K562 (cell line): Measurements from ENCODE around the gene REEP6. TPM values are rescaled to one million over a fixed set of nuclear protein-coding genes. Genes with fewer than 3 reads are reported as not detected.

Experiments used
- ATAC-seq: fragments of 200-7000 bp; cut with Tn5 transposase; 3 replicates; pipeline ENCODE4 v1.9.1; 2020; ENCODE audit warnings: moderate library complexity
- BruUV-seq: library from RNA; stranded (reverse); fragments of 400-500 nt; replicated peaks from 2 replicates; lab custom pipeline; 2021; lab: Mats Ljungman, UMichigan
- CTCF ChIA-PET: fragments of 300-600 bp; formaldehyde crosslinking; extraction: SDS; loops from one replicate; lab custom pipeline; 2021; ENCODE audit warnings: low intra/inter-chr PET ratio; lab: Yijun Ruan, JAX
- POLR2A ChIA-PET: fragments of 300-600, 350-650 bp; sonication (Branson Sonifier 250); formaldehyde crosslinking; extraction: SDS; loops from one replicate; lab custom pipeline; 2021; ENCODE audit warnings: antibody characterized with exemption, inconsistent platforms; lab: Yijun Ruan, JAX
- DNase-seq, 4 experiments: peaks; one replicate each; pipeline versions ENCODE4 v3.0.0 to v3.0.0-alpha.2; 2011 to 2018; ENCODE audit warnings: low spot score in 3 of 4, mixed read lengths in 3 of 4; ENCODE audit errors: extremely low read depth in 1 of 4
- FAIRE-seq: peaks from 2 replicates; lab custom pipeline; 2011; peaks lifted over from hg19 to GRCh38; lab: Jason Lieb, UNC
- H2AFZ ChIP-seq: 2 replicates; pipeline ENCODE4 v1.6.0; 2011; ENCODE audit warnings: low read depth, low read length, control low read depth, inconsistent platforms
- H3K27ac ChIP-seq: fragments of 200-600 bp; 3 replicates; pipeline ENCODE4 v1.8.0; 2011; ENCODE audit warnings: low read depth, mild to moderate bottlenecking, control low read depth, inconsistent platforms, low read length, moderate library complexity, mixed read lengths; ENCODE audit errors: extremely low read depth
- H3K27me3 ChIP-seq, 2 experiments: fragments of 300-600 bp in 1 of 2; 2 replicates in 1 of 2; 3 replicates in 1 of 2; pipeline versions ENCODE4 v1.6.0 to v1.8.0; 2011; ENCODE audit warnings: inconsistent platforms in 2 of 2, low read length in 2 of 2, mild to moderate bottlenecking in 1 of 2, mixed read lengths in 1 of 2, moderate library complexity in 1 of 2; ENCODE audit not compliant: control insufficient read depth in 2 of 2, insufficient read depth in 2 of 2
- H3K36me3 ChIP-seq: fragments of 300-600 bp; 3 replicates; pipeline ENCODE4 v1.8.0; 2011; ENCODE audit warnings: mild to moderate bottlenecking, low read length, inconsistent platforms; ENCODE audit not compliant: control insufficient read depth, insufficient read depth
- H3K4me1 ChIP-seq, 2 experiments: fragments of 200-600 bp in 1 of 2; replicated peaks in 1 of 2; 2 replicates in 1 of 2; 3 replicates in 1 of 2; pipeline versions ENCODE4 v1.5.1 to v1.8.0; 2011; ENCODE audit warnings: inconsistent platforms in 2 of 2, low read length in 2 of 2, mild to moderate bottlenecking in 1 of 2, mixed read lengths in 1 of 2, moderate library complexity in 1 of 2; ENCODE audit not compliant: control insufficient read depth in 2 of 2, insufficient read depth in 2 of 2
- H3K4me2 ChIP-seq: 2 replicates; pipeline ENCODE4 v1.6.1; 2011; ENCODE audit warnings: low read length, control low read depth, inconsistent platforms, mixed read lengths; ENCODE audit not compliant: insufficient read depth
- H3K4me3 ChIP-seq: fragments of 200-600 bp; sonication (generic), shearing (Covaris generic); 2 replicates; pipeline ENCODE4 v1.5.1; 2016; ENCODE audit warnings: control low read depth, inconsistent platforms
- H3K79me2 ChIP-seq: fragments of 200-600 bp; 3 replicates; pipeline ENCODE4 v1.8.0; 2011; ENCODE audit warnings: low read length, inconsistent platforms; ENCODE audit not compliant: control insufficient read depth, insufficient read depth
- H3K9ac ChIP-seq, 2 experiments: 2 replicates each; pipeline versions ENCODE4 v1.6.0 to v1.6.1; 2011; ENCODE audit warnings: low read depth in 2 of 2, low read length in 2 of 2, control low read depth in 1 of 2, inconsistent platforms in 1 of 2, mild to moderate bottlenecking in 1 of 2, mixed read lengths in 1 of 2; ENCODE audit not compliant: insufficient read depth in 1 of 2
- H3K9me1 ChIP-seq: one replicate; pipeline ENCODE4 v1.6.0; 2011; ENCODE audit warnings: inconsistent platforms, mild to moderate bottlenecking, low read length, moderate library complexity; ENCODE audit not compliant: control insufficient read depth, insufficient read depth
- H3K9me3 ChIP-seq: replicated peaks from 2 replicates; pipeline ENCODE4 v1.5.1; 2011; ENCODE audit warnings: low read depth, low read length, inconsistent platforms; ENCODE audit not compliant: control insufficient read depth, insufficient read depth
- H4K20me1 ChIP-seq: replicated peaks from 2 replicates; pipeline ENCODE4 v1.6.1; 2011; ENCODE audit warnings: low read length, inconsistent platforms, mixed read lengths; ENCODE audit not compliant: control insufficient read depth, insufficient read depth
- ARID2 ChIP-seq: fragments of 450-650 bp; IDR thresholded peaks from 2 replicates; pipeline ENCODE4 v1.6.1; 2017; ENCODE audit warnings: antibody characterized with exemption, mild to moderate bottlenecking
- BRD9 ChIP-seq: fragments of 450-650 bp; IDR thresholded peaks from 2 replicates; pipeline ENCODE4 v1.6.1; 2018; ENCODE audit warnings: low read depth; ENCODE audit not compliant: partially characterized antibody
- E4F1 ChIP-seq: fragments of 250-450 bp; sonication (Bioruptor Pico); IDR thresholded peaks from 2 replicates; pipeline ENCODE4 v1.5.0; 2021; ENCODE audit warnings: mild to moderate bottlenecking, borderline replicate concordance
- KAT7 ChIP-seq: sonication (generic); formaldehyde crosslinking; IDR thresholded peaks from 2 replicates; pipeline ENCODE4 v1.8.0; 2022; ENCODE audit warnings: missing genetic modification reagents, mild to moderate bottlenecking, borderline replicate concordance
- MAFK ChIP-seq: IDR thresholded peaks from 2 replicates; pipeline ENCODE4 v1.6.1; 2011; ENCODE audit warnings: low read length, improper control_type of control experiment
- MEIS2 ChIP-seq: fragments of 450-650 bp; IDR thresholded peaks from 2 replicates; pipeline ENCODE4 v1.6.1; 2014; ENCODE audit warnings: mild to moderate bottlenecking; ENCODE audit not compliant: partially characterized antibody
- PHB ChIP-seq: fragments of 250-450 bp; sonication (Bioruptor Pico); IDR thresholded peaks from 2 replicates; pipeline ENCODE4 v1.5.0; 2021
- ZNF384 ChIP-seq: IDR thresholded peaks from 2 replicates; pipeline ENCODE4 v1.6.1; 2012; ENCODE audit warnings: low read depth, low read length, improper control_type of control experiment
- ZNF696 ChIP-seq: fragments of 250-450 bp; sonication (Bioruptor Pico); conservative IDR thresholded peaks from 2 replicates; pipeline ENCODE4 v1.4.0; 2020; ENCODE audit warnings: mild to moderate bottlenecking, moderate library complexity
- ZNF740 ChIP-seq, 3 experiments: fragments of 200-800 bp in 1 of 3; sonication (Bioruptor generic) in 1 of 3; sonication (generic) in 1 of 3; formaldehyde crosslinking in 1 of 3; IDR thresholded peaks; 2 replicates each; pipeline versions ENCODE4 v1.6.1 to v1.8.0; 2016 to 2022; ENCODE audit warnings: mild to moderate bottlenecking in 2 of 3, missing compliant biosample characterization in 2 of 3, missing genetic modification characterization in 2 of 3, missing genetic modification reagents in 1 of 3
- WGBS: fragments of 100-300 bp; shearing (Covaris generic); methylation state at CpG from one replicate; pipeline ENCODE4 v1.1.6; 2016; ENCODE audit warnings: low coverage, mixed read lengths; ENCODE audit not compliant: insufficient coverage; ENCODE audit errors: missing lambda C conversion rate; 5-methylcytosine and 5-hydroxymethylcytosine counted together
- in situ Hi-C: fragments of 300-500 bp; cut with MboI; formaldehyde crosslinking; loops from 4 replicates; pipeline ENCODE4 v1.15.0; 2018; ENCODE audit warnings: inconsistent platforms, mixed read lengths
- intact Hi-C: fragments of 100-400 bp; cut with micrococcal nuclease; formaldehyde crosslinking; loops from 2 replicates; pipeline ENCODE4 v1.14.2; 2022
- polyA plus RNA-seq, 8 experiments: library from polyadenylated mRNA; depleted of rRNA in 4 of 8; stranded (reverse) in 5 of 8; unstranded in 3 of 8; fragments of >200 nt; fragmentation: Nextera tagmentation in 2 of 8; fragmentation: Illumina TruSeq in 1 of 8; extraction: Ambion mirVana in 2 of 8; extraction: Trizol in 1 of 8; gene quantifications; 2 replicates each; pipeline versions ENCODE4 v1.2.1 to v1.2.3, GENCODE V29; 2011 to 2014; ENCODE audit warnings: inconsistent platforms in 1 of 8, missing spikeins in 1 of 8
- total RNA-seq, 7 experiments: library from RNA; depleted of rRNA in 6 of 7; stranded (reverse); fragments of >200 nt in 6 of 7; fragmentation: Illumina TruSeq in 2 of 7; extraction: Trizol in 2 of 7; gene quantifications; 2 replicates each; pipeline versions ENCODE4 v1.2.1 to v1.2.3, GENCODE V29; 2011 to 2021; ENCODE audit warnings: low replicate concordance in 1 of 7
- TF ChIP-seq, protein P1 (sequence below): fragments of 450-650 bp; conservative IDR thresholded peaks from 2 replicates; pipeline ENCODE4 v1.6.1; 2016; ENCODE audit warnings: missing genetic modification characterization, low read depth, mild to moderate bottlenecking, control low read depth, missing compliant biosample characterization

Gene REEP6
- total and polyA plus RNA-seq, 9 of the 15 experiments (the other 6 are each of a cell fraction or from before 2014, with no cell fraction given) = 1.2 to 64.2 (median 12.7) TPM

- TF ChIP-seq ZNF740 (CRISPR knock-in tag; IDR thresholded peaks at IDR 0.05) = peak; percentile 19; the same call in 1 of the 2 replicates
- TF ChIP-seq ZNF740 (tag; IDR thresholded peaks at IDR 0.05) = no peak
Measured at GRCh38 chr19:1511318-1512317, 20.6 kb downstream of the REEP6 start (continued).

DNA sequence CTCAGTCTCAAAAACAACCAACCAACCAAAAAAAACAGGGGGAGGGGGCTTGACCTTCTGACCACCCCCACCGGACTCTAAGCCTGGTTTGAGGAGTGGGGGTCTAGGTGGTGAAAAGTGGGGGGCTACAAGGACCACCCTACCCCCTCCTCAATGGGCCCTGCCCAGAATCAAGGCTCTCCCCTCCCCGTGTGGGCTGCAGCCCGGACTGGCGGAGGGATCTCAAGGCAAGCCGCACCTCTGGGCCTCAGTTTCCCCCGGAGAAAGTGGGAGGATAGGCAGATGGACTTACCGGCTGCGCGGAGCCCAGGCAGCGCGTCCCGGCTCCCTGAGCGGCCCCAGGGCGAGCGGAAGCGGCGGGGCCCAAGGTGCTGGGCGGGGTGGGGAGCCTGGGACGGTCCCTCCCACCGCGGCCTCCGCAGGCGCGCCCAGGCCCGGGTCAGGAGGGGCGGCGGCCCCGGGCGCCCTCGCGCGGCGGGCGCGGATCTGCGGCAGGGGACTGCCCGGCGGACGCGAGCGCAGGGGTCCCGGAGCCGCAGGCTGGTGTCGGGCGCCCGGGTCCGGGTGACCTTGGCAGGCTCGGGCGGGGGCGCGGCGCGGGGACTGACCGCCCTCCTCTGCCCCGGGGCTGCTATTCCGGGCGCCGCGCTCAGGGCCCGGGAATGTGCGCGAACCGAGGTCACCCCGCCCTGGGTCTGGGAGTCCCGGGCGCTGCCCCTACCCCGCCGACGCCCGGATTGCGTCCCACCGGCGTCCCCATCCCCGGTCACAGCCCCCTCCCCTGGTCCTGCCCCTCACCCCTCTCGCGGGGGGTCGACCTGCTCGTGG is 21.9 kb downstream of the REEP6 start, which contains the start of gene ADAMTSL5:
Gene ADAMTSL5, minus strand, starts transcription at position 349 of the 828 bp plus-strand sequence. CDS start 2,076 bp downstream, outside the sequence.
- peak within 1 kb of the TSS; percentile 97 for H3K4me2 ChIP-seq
- ATAC-seq = peak; percentile 87
- FAIRE-seq = peak; percentile 77
- in situ Hi-C loops = no loop called here
- 1% methylated on average over 26 of the region's 78 CpGs for WGBS
- no peaks in the 10 kb centered on the region for H3K27me3 ChIP-seq
- H2AFZ ChIP-seq = peak within 1 kb of the TSS; percentile 80
- H3K79me2 ChIP-seq = peaks cover 11% of the 10 kb centered on the region; the same call in 2 of the 3 replicates
- H3K36me3 ChIP-seq = peaks cover 4% of the 10 kb centered on the region; the same call in 1 of the 3 replicates
- ChIA-PET POLR2A (interaction anchor here (1.0 kb wide), 1 partner anchor 20 kb away, joined by 3 read pairs; no protein-coding TSS in a partner anchor), CTCF (interaction anchor here (0.6 to 1.4 kb wide), 3 partner anchors 42 to 277 kb away, joined by 3 to 6 read pairs (median 3); no protein-coding TSS in a partner anchor)
- H3K27ac ChIP-seq = peak within 1 kb of the TSS; percentile 76
- intact Hi-C loops = loop anchor here (2.0 to 5.0 kb wide), 2 partner anchors 34 to 56 kb away; partner anchors contain the start of gene C19orf25
- no TSS peak for BruUV-seq
- no peaks in the 10 kb centered on the region for H3K9me1 ChIP-seq
- no peaks in the 10 kb centered on the region for H4K20me1 ChIP-seq
- H3K4me1 ChIP-seq = peaks cover 4 to 53% of the 10 kb centered on the region in 2 experiments
- peak within 1 kb of the TSS; percentile 72 to 96 for H3K9ac ChIP-seq
- H3K4me3 ChIP-seq = peak within 1 kb of the TSS; percentile 85
- DNase-seq = peak; percentile 84 to 91 (median 86)
- H3K9me3 ChIP-seq = peaks cover 3% of the 10 kb centered on the region
- TF ChIP-seq BRD9 (no peak), ZNF696 (CRISPR knock-in tag) (no peak), MEIS2 (no peak), MAFK (no peak), ZNF384 (no peak), ARID2 (no peak), E4F1 (no peak), PHB (CRISPR knock-in tag) (no peak), KAT7 (CRISPR knock-in tag) (no peak)
- TF ChIP-seq, protein P1, sequence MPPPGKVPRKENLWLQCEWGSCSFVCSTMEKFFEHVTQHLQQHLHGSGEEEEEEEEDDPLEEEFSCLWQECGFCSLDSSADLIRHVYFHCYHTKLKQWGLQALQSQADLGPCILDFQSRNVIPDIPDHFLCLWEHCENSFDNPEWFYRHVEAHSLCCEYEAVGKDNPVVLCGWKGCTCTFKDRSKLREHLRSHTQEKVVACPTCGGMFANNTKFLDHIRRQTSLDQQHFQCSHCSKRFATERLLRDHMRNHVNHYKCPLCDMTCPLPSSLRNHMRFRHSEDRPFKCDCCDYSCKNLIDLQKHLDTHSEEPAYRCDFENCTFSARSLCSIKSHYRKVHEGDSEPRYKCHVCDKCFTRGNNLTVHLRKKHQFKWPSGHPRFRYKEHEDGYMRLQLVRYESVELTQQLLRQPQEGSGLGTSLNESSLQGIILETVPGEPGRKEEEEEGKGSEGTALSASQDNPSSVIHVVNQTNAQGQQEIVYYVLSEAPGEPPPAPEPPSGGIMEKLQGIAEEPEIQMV (tag) = no peak
